Amniotic stem cell (primary cell): ENCODE data around the gene PTPN7.
"Not testable (repeated sequence)": the region's sequence is repeated elsewhere in the genome, so short reads cannot be mapped to it uniquely, and the experiment has no call there.

Experiments used
- DNase-seq: peaks from one replicate; lab custom pipeline; 2025; lab: John Stamatoyannopoulos, UW

PTPN7 gene

DNA sequence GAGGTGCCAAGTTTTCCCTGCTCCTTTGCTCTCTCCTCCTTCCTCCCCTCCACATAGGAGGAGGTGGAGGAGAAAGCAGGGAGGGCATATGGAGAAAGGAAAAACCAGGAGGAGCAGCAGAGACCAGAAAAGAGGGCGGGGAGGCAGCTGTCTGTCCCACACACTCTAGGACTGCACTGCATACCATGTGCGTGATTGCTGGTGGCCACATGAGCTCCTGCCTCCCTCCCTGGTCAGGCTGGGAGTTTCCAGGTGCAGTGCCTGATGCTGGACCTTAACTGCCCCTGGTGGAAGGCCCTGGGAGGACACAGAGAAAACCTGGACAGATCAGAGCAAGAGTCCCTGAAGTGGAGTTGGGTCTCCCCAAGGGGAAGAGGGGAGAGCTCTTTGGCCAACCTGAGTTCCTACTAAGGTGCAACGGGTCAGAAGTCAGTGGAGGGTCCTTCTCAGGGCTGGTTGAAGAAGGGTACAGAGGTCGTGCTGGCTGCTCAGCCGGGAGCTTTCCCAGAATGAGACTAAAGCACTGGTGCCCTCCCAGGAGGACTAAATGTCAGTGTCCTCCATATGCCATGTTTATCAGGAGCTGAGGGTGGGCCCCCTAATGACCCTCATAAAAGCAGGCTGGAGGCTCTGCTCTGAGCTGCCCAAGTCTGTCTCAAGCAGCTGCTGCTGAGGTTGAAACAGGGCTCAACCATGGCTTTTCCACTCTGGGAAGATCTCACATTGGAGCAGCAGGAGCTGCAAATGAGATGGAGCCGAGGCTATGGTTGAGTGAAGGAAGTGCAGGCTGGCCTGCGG, 29.7 kb upstream of the PTPN7 start:
- DNase-seq, result no peak

DNA sequence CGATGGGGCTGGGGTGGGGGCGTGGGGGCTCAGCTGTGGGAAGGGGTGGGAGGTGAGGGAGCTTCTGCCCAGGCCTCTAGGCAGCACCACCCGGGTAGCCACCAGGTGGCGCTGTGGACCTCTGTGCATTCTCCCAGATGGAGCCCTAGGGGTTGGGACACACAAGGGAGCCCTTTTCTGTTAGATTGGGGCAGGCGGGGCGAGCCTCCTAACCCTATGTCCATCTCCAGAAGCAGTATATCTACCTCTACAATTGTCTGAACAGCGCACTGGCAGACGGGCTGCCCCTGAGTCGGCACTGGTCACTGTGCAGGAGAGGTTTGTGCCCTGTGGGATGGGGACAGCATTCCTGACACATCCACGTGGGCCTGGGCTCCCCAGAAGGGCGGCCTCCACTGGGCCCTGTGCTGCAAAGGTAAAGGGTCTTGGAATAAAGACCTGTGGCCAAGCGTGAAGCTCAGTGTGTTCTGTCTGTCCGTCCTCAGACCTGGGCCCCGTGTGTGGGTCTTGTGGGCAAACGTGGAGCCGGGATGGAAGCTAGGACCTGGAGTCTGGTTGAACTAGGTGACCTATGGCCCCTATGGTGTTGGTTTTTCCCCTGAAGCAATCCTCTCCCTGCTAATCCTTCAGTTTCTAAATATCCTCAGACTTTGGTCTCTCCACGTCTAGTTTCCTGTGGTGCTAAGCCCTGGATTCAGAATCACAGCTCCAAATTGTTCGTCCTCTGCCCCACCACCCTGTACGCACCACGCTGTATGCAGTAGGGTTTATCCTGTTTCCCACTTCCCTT, 28.8 kb upstream of the PTPN7 start:
- peak; percentile 22 for DNase-seq

DNA sequence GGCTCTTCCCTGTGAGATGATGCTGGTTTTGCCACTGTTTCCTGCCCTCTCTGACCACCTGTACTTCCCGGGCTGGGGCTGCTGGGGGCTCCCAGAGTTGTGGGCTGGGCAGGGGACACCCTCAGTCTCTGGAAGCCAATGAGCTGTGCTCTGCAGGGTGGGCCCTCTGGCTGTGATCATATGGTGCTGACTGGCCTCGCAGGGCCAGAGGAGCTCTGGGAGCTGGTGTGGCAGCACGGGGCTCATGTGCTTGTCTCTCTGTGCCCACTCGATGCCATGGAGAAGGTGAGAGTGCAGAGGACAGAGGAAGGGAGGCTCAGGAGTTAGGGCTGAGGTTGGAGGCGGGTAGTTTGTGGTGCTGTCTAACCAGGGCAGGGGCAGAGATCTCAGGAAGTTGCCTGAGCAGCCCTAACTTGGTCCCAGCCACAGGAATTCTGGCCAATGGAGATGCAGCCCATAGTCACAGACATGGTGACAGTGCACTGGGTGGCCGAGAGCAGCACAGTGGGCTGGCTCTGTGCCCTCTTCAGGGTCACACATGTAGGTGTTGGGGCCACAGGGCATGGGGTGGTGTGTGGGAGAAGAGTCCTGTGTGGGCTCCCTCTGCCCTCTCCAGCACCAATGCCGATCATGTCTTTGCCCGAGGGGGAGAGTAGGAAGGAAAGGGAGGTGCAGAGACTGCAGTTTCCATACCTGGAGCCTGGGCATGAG, 27.4 kb upstream of the PTPN7 start:
- no peak for DNase-seq

DNA sequence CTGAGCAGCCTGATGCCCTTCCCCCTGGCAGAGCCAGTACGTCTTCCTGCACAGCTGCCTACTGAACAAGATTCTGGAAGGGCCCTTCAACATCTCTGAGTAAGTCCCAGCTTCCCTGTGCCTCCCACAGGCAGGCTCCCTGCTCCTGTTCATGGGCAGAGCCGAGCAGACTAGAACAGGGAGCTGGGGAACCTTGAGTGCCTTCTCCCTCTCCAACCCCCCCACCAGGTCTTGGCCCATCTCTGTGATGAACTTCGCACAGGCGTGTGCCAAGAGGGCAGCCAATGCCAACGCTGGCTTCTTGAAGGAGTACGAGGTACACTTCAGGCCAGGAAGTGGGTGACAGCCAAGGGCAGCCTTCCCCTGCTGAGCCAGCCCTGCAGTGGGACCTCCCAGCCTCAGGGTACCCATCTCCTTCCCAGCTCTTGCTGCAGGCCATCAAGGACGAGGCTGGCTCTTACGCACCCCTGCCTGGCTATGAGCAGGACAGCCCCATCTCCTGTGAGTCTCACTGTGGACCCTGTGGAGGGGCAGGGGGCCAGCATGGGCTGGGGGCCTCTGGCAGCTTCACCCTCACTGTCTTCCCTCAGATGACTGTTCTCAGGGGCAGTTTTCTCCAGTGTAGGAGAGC, 26.8 kb upstream of the PTPN7 start:
- no peak for DNase-seq

DNA sequence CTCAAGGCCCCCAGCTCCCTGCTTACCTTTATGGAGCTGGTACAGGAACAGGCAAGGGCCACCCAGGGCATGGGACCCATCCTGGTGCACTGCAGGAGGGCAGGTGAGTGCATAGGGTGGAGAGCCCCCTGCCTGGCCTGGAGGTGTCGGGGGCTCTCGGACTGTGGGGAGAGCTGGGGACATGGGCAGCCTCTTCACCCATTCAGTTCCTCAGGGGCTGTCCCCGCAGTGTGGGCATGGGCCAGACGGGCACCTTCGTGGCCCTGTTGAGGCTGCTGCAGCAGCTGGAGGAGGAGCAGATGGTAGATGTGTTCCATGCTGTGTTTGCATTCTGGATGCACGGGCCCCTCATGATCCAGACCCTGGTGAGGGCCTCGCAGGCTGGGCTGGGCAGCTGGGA, 25.9 kb upstream of the PTPN7 start:
- no peak for DNase-seq

DNA sequence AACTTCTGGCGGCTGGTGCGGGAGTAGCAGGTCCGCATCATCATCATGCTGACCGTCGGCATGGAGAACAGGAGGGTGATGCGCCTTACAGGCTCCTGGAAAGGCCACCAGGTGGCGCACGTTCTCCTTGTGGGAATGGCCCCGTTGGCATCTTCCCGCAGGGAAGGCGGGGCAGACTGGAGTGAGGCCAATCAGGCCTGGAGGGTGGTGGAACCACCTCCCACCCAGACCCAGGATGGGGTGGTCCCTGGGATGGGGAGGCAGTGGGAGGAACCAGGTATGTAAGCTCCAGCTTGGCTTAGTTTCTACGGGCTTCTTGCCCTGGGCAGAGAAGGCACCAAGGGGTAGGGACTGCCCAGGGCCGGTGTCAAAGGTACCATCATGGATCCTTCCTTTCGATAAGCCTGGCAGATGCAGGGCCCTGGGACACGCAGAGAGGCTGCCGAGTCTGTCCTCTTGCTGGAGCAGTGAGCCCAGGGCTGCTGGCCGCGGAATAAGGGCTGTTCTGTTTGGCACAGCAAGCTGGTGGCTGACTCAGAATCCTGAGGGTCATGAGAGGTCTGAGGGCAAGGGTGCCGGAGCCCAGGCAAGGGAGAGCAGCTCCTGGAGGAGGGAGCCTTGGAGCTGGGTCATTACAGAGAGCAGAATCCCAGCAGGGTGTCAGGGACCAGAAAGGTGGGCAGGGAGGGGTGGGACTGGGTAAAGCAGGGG, 24.5 kb upstream of the PTPN7 start:
- DNase-seq, result peak; percentile 74

DNA sequence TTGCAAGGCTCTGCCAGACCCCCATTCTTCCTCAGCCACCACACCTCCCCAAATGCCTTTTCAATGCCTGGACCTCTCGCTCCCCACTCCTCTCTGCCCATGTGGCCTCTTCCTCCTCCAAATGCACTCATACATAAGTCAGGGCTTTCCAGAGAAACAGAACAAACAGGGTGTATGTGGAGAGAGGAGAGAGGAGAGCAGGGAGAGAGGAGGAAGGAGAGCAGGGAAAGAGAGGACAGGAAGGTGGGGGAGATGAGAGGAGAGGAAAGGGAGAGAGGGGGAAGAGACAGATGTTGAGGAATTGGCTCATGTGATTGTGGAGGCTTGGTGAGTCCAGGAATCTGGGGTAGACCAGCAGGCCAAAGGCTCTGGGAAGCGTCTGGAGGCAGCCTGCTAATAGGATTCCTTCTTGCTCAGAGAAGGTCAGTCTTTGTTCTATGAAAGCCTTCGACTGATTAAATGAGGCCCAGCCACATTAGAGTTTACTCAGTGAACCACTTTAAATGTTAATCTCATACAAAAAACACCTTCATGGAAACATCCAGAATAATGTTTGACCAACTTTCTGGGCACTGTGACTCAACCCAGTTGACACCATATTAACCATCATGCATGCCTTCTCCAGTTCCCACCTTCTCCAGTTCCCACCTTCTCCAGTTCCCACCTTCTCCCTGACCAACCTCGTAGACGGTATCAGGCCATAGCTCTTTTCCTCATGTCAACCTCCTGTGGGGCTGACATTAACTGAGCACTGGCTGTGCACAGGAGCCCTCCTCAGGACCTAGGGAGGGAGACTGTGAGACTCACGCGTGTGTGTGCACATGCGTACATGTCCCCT, 21.9 kb upstream of the PTPN7 start:
- no peak for DNase-seq

DNA sequence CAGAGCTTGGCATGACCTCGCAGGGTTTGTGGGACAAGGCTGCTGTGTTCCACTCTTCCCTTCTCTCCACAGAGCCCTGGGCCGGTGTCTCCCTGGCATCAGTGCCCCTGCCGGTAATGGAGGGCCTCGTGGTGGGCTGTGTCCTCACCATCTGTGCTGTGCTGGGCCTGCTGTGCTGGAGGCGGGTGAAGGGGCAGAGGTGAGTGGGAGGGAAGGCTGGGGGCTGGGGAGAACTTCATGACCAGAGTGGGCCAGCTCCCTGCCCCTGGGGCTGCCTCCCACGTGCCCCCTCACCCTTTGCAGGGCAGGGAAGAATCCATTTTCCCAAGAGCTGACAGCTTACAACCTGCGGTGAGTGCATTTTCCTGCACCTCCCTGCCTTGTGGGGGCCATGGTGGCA, 21.2 kb upstream of the PTPN7 start:
- no peak for DNase-seq

DNA sequence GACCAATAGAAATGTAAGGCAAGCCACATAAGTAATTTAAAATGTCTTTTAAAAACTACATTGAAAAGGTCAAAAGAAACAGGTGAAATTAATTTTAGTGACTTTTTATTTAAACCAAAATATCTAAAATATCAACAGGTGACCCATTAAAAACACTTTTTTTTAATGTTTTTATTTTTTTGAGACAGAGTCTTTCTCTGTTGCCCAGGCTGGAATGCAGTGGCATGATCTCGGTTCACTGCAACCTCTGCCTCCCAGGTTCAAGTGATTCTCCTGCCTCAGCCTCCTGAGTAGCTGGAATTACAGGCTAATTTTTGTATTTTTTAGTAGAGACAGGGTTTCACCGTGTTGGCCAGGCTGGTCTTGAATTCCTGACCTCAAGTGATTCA, 20.3 kb upstream of the PTPN7 start:
- not testable (repeated sequence) for DNase-seq

DNA sequence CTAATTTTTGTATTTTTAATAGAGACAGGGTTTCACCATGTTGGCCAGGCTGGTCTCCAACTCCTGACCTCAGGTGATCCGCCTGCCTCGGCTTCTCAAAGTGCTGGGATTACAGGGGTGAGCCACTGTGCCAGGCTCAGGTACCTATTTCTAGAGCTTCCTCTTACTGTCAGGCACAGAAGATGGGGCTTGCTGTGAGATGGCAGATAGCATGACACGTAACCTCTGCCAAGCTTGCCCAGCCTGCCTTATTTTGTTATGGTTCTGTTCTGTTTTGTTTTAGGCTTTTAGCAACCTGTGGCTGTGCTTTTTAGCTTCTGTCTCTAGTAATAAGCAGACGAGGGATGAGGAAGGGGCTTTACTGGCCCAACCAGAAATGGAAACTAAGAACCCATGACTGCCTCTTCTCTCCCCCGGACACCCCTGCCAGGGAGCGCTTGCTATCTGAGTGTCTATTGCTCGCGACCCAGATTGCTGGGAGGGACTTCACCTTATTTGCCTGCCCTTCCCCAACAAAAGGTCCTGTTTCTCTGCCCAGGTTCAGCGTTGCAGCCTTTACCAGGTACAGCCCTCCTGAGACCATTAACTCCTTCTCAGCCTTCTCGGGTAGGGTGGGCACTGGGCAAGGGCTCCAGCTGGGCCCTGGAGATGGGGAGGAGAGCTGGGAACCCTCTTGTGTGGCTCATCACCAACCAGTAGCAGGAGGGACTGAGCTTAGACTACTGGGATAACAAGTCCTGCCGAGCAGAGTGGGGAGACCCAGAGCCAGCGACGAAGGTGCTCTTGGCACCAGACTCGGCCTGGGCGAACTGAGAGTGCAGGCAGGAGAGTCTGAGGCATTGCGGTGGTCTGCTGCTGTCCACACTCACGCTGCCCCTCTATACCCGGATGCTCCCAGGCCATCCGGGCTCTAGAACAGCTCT, 19.7 kb upstream of the PTPN7 start:
- no peak for DNase-seq

DNA sequence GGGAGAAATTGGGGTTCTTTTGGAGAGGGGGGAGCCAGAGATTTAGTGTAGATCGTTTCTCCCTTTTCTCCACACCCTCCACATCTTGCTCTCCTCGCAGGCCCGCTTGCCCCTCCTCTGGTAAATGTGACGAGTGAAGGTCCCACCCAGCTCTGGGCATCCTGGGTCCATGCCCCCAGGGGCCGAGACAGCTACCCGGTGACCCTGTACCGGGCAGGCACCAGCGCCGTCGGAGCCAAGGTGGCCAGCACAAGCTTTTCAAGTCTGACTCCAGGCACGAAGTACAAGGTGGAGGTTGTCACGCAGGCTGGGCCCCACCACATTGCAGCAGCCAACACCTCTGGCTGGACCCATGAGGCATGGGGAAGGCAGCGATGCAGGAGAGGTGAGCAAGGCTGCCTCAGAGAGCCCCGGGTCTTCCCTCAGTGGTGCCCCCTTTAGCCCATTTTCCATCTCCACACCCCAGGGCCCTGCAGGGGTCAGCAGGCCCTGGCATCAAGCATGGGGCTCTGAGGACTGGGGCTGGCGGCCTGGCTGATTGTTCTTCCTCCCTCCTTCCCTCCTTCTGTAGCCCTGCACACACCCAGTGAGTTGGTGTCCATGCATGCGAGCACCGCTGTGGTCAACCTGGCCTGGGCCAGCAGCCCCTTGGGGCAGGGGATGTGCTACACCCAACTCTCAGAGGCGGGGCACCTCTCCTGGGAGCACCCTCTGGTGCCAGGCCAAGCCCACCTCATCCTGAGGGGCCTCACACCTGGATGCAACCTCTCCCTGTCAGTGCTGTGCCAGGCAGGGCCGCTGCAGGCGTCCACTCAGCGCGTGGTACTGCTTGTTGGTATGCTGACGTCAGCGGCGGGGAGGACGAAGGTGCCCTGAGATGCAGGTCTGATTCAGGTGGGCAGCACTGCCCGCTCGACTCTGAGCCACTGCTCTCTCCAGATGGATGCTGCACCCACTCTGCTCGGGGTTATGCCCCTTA, 16.8 kb upstream of the PTPN7 start:
- DNase-seq, result no peak

DNA sequence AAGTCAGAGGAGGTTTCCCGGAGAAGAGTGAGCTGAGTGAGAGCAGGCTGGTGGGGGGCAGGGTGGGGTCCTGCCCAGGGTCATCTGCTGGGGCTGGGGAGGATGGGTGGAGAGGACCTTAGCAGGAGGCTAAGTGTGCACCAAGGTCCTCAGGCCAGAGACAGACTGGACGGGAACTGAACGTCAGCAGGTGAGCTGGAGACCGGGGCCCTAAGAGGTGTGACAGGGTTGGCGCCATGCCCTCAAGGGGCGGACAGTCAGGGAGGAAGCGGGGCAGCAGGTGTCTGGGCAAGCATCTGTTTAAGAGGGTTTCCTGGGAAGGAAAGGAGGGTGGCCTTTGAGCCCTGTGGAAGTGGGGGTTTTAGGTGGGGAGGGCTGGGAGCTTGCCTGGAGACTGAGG, 13.6 kb upstream of the PTPN7 start:
- DNase-seq, result no peak

DNA sequence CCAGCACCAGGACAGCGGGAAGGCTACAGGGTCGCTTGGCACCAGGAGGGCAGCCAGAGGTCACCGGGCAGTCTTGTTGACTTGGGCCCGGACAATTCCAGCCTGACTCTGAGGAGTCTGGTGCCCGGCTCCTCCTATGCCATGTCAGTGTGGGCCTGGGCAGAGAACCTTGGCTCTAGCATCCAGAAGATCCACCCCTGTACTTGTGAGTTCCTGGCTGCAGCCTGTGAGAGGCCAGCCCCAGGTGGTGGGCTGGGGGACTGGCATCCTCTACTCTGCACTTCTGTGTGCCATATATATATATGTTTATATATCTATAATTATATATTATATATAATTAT, 11.6 kb upstream of the PTPN7 start:
- DNase-seq, result no peak

DNA sequence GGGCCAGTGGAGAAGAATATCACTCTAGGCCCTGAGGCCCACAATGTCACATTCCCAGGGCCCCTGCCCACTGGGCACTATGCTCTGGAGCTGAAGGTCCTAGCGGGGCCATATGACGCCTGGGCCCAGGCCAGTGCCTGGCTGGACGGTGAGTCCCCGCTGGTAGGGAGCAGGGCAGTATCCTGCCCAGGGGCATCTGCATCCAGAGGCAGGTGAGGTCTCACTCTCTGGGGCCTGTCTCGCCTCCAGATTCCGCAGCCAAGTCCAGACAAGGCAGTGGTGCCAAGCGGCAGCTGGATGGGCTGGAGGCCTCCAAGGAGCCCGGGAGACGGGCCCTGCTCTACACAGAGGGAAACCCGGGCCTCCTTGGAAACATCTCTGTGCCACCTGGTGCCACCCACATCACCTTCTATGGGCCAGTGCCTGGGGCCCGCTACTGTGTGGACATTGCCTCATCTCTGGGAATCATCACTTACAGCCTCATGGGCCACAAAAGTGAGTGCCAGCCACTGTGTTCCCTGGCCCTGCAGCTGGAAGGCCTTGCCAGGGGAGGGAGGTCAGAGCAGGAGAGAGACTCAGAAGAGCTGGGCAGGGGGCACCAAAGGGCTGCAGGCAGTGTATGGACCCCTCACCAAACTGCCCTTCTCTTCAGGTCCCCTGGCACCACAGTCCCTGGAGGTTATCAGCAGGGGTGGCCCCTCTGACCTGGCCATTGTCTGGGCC, 11.1 kb upstream of the PTPN7 start:
- DNase-seq, result no peak

DNA sequence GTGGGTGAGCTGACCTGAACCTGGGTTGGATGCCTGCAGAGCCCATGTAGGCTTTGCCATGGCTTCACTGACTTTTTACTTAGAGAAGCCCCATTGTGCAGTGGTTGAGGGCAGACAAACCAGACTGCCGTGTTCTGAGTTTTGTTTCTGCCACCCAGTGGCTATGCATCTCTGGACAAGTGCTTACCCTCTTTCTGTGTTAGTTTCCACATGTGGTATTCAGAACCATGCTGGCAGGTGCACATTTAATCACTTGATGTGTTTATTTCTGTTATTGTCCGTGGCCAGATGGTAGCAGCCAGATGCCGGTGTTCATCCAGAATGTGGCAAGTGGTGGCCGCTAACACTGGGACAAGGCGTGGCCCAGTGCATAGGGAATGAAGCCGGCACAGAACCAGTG, 10.3 kb upstream of the PTPN7 start:
- no peak for DNase-seq

DNA sequence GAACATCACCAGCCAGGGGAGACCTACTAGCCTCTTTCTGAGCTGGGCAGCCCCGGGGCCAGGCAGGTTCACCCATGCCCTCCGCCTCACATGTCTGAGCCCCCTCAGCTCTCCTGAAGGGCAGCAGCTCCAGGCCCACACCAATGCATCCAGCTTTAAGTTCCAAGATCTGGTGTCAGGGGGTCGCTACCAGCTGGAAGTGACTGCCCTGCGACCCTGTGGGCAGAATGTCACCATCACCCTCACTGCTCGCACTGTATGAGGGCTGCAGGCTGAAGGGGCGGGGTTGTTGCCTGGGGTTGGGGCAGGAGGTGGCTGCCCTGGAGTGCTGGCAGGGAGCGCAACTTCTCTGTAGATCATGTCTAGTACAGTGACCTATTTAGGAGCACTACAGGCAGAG, 8.5 kb upstream of the PTPN7 start:
- DNase-seq, result no peak

DNA sequence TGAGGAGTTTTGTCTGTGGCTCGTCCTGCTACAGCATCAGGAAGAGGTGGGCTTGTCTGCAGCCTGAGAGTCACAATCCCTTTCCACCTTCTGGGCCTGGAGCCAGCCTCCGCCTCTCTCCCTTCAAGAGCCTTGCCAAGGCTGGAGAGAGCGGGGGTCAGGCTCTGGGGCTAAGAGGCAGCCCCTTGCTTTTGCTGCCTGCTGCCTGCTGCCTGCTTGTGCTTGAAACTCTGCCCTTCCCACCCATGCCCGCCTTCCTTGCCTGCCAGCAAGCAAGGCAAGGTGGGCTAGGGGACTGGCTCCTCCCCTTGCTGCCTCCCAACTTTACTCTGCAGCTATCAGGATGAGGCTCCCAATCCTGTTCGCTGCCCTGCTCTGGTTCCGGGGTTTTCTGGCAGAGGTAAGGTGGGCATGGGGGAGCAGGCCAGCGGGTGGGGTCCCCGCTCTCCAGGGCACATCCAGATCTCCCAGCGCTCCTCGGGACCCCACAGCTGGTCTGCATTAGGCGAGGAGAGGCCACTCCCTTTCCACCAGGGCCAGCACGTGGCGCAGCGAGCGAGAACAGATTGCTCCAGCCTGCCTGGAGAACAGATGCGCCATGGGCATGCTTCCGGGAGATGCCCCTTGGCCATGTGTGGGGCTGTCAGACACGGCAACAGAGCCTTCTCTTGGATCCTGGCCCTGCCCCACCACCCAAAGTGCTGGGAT, 7.5 kb upstream of the PTPN7 start:
- no peak for DNase-seq
